Suprapubic skin (tissue), 4 donors: Measurements from ENCODE around the gene NEK10. TPM values are rescaled to one million over a fixed set of nuclear protein-coding genes. Genes with fewer than 3 reads are reported as not detected.

Source experiments
- DNase-seq, 2 donors: peaks; one replicate each; pipeline ENCODE4 v3.0.0-alpha.2; 2019; ENCODE audit warnings: low spot score in 2 of 2
- H3K27ac ChIP-seq: fragments of 200-600 bp; sonication (generic); one replicate; pipeline ENCODE4 v1.5.1; 2019
- H3K27me3 ChIP-seq: fragments of 200-600 bp; sonication (generic); one replicate; pipeline ENCODE4 v1.5.1; 2019
- H3K36me3 ChIP-seq: fragments of 200-600 bp; sonication (generic); one replicate; pipeline ENCODE4 v1.5.1; 2019
- H3K4me1 ChIP-seq: fragments of 200-600 bp; sonication (generic); one replicate; pipeline ENCODE4 v1.5.1; 2019
- H3K4me3 ChIP-seq: fragments of 200-600 bp; sonication (generic); one replicate; pipeline ENCODE4 v1.5.1; 2019; ENCODE audit warnings: mild to moderate bottlenecking
- H3K9me3 ChIP-seq: fragments of 200-600 bp; sonication (generic); one replicate; pipeline ENCODE4 v1.5.1; 2019
- EP300 ChIP-seq: sonication (generic); formaldehyde crosslinking; IDR thresholded peaks from one replicate; pipeline ENCODE4 v1.6.1; 2017; ENCODE audit warnings: antibody characterized with exemption
- POLR2A ChIP-seq, 2 donors: fragments of 450-650 bp; IDR thresholded peaks; one replicate each; pipeline ENCODE4 v1.6.1; 2017; ENCODE audit warnings: antibody characterized with exemption in 2 of 2, mild to moderate bottlenecking in 2 of 2, moderate library complexity in 2 of 2
- POLR2AphosphoS5 ChIP-seq, 3 donors: sonication (generic); formaldehyde crosslinking; IDR thresholded peaks; one replicate each; pipeline ENCODE4 v1.6.1; 2017; ENCODE audit warnings: antibody characterized with exemption in 3 of 3
- WGBS: methylation state at CpG from one replicate; pipeline ENCODE4 v1.1.5; 2018; 5-methylcytosine and 5-hydroxymethylcytosine counted together
- total RNA-seq, 4 donors: library from RNA; depleted of rRNA; stranded (reverse); fragments of >200 nt; gene quantifications; one replicate each; pipeline ENCODE4 v1.1.0, GENCODE V29; 2016
- TF ChIP-seq, protein P1 (sequence below), 2 donors: fragments of 200-600 bp in 1 of 2; fragments of 450-650 bp in 1 of 2; sonication (generic) in 1 of 2; IDR thresholded peaks; one replicate each; pipeline ENCODE4 v1.5.1; 2016 to 2019; ENCODE audit warnings: antibody characterized with exemption in 2 of 2, mild to moderate bottlenecking in 1 of 2, moderate library complexity in 1 of 2

NEK10 gene
- total RNA-seq, 4 donors from 2014 or later, result 2.4 to 3.4 (median 3.0) TPM; not detected in 1

- WGBS, result 66% methylated on average over 2 of the region's 2 CpGs
- no peak for DNase-seq
- H3K4me3 ChIP-seq, result no peak overlapping the region
- no peaks in the 10 kb centered on the region for H3K4me1 ChIP-seq
- H3K9me3 ChIP-seq, result peaks cover 16% of the 10 kb centered on the region
- TF ChIP-seq, protein P1, sequence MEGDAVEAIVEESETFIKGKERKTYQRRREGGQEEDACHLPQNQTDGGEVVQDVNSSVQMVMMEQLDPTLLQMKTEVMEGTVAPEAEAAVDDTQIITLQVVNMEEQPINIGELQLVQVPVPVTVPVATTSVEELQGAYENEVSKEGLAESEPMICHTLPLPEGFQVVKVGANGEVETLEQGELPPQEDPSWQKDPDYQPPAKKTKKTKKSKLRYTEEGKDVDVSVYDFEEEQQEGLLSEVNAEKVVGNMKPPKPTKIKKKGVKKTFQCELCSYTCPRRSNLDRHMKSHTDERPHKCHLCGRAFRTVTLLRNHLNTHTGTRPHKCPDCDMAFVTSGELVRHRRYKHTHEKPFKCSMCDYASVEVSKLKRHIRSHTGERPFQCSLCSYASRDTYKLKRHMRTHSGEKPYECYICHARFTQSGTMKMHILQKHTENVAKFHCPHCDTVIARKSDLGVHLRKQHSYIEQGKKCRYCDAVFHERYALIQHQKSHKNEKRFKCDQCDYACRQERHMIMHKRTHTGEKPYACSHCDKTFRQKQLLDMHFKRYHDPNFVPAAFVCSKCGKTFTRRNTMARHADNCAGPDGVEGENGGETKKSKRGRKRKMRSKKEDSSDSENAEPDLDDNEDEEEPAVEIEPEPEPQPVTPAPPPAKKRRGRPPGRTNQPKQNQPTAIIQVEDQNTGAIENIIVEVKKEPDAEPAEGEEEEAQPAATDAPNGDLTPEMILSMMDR (IDR thresholded peaks at IDR 0.05), result no peak
- TF ChIP-seq POLR2AphosphoS5 (IDR thresholded peaks at IDR 0.05), result no peak
- no peak for TF ChIP-seq POLR2A (IDR thresholded peaks at IDR 0.05)
- TF ChIP-seq EP300, result no peak
- H3K36me3 ChIP-seq, result no peaks in the 10 kb centered on the region
- no peak overlapping the region for H3K27ac ChIP-seq
- no peaks in the 10 kb centered on the region for H3K27me3 ChIP-seq
These were observed 140.4 kb downstream of the NEK10 start for GRCh38 chr3:27228805-27229204.

- DNase-seq, result no peak
- Histone ChIP-seq H3K27me3 (no peaks in the 10 kb centered on the region), H3K36me3 (no peaks in the 10 kb centered on the region), H3K4me3 (no peak overlapping the region), H3K4me1 (no peaks in the 10 kb centered on the region), H3K9me3 (no peaks in the 10 kb centered on the region), H3K27ac (no peak overlapping the region)
- 72% methylated on average over 3 of the region's 3 CpGs for WGBS
- TF ChIP-seq EP300 (no peak), POLR2AphosphoS5 (IDR thresholded peaks at IDR 0.05) (no peak), POLR2A (IDR thresholded peaks at IDR 0.05) (no peak)
- TF ChIP-seq, protein P1 (IDR thresholded peaks at IDR 0.05), result no peak
These were observed 145.0 kb downstream of the NEK10 start for GRCh38 chr3:27224197-27224596.

DNA sequence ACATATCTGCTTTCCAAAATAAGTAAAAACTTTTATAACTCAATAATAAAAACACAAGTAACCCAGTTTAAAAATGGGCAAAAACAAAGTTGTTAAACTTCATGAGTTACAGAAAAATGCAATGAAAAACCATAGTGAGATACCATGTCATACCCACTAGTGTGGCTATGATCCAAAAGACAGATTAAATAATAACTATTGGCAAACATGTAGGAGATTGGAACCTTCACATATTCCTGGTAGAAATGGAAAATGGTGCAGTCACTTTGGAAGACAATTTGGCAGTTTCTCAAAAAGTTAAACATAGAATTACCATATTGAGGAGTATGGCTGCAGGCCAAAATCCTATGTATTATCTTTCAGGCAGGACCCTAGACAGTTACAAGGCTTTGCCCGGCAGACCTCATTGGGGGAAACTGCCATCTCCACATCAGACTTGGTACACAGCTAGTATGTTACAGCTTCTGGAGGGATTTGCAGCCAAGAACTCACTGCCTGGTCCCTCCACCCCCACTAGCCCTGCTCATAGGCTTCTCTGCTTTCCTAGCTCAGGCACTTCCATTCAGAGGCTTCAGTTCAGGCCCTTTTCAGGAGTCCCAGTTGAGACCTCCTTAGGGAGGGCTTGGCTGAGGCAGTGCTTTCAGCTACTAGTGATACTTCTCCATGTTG lies 147.8 kb downstream of the NEK10 start:
- DNase-seq, result no peak
- WGBS, result 14% methylated on average over 1 of the region's 1 CpG
- Histone ChIP-seq H3K4me3 (no peak overlapping the region), H3K27me3 (no peaks in the 10 kb centered on the region), H3K4me1 (no peaks in the 10 kb centered on the region), H3K36me3 (no peaks in the 10 kb centered on the region), H3K27ac (no peak overlapping the region), H3K9me3 (no peaks in the 10 kb centered on the region)
- TF ChIP-seq EP300 (no peak), POLR2A (IDR thresholded peaks at IDR 0.05) (no peak), POLR2AphosphoS5 (IDR thresholded peaks at IDR 0.05) (no peak)
- TF ChIP-seq, protein P1 (IDR thresholded peaks at IDR 0.05), result no peak

DNA sequence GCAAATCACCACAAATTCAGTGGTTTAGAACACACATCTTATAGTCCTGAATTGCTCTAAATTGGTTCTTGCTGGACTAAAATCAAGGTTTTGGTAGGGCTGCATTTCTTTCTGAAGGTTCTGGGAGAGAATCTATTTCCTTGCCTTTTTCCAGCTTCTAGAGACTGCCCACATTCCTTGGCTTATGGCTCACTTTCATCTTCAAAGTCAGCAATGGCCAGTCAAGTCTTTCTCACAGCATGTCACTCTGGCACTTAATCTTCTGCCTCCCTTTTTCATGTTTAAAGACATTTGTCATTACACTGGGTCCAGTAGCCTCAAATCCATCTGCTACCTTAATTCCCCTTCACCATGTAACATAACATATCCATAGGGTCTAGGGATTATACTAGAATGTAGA lies 149.0 kb downstream of the NEK10 start:
- no peaks in the 10 kb centered on the region for H3K36me3 ChIP-seq
- H3K27me3 ChIP-seq, result no peaks in the 10 kb centered on the region
- no peak for DNase-seq
- no peak overlapping the region for H3K4me3 ChIP-seq
- TF ChIP-seq EP300 (no peak), POLR2A (IDR thresholded peaks at IDR 0.05) (no peak), POLR2AphosphoS5 (IDR thresholded peaks at IDR 0.05) (no peak)
- TF ChIP-seq, protein P1 (IDR thresholded peaks at IDR 0.05), result no peak
- no peaks in the 10 kb centered on the region for H3K4me1 ChIP-seq
- no peak overlapping the region for H3K27ac ChIP-seq
- no peaks in the 10 kb centered on the region for H3K9me3 ChIP-seq

- WGBS, result 53% methylated on average over 1 of the region's 1 CpG
These were observed 149.9 kb downstream of the NEK10 start for GRCh38 chr3:27219127-27219845.

More at GRCh38 chr3:27219127-27219845, 149.9 kb downstream of the NEK10 start:
- Histone ChIP-seq H3K4me1 (no peaks in the 10 kb centered on the region), H3K9me3 (no peaks in the 10 kb centered on the region), H3K27ac (no peak overlapping the region), H3K27me3 (no peaks in the 10 kb centered on the region), H3K4me3 (no peak overlapping the region), H3K36me3 (no peaks in the 10 kb centered on the region)
- TF ChIP-seq EP300 (no peak), POLR2A (IDR thresholded peaks at IDR 0.05) (no peak)
- TF ChIP-seq, protein P1 (IDR thresholded peaks at IDR 0.05), result no peak
- no peak for DNase-seq
